GM19238 (cell line): ENCODE results near the gene SH3RF3.
"Not testable (repeated sequence)": the region's sequence is repeated elsewhere in the genome, so short reads cannot be mapped to it uniquely, and the experiment has no call there.

Experiments used
- DNase-seq: peaks from one replicate; pipeline ENCODE4 v3.0.0; 2011; ENCODE audit warnings: low spot score; ENCODE audit not compliant: insufficient read length

SH3RF3 gene

GRCh38 chr2:109535217-109535946 is 406.4 kb downstream of the SH3RF3 start:
- no peak for DNase-seq

DNA sequence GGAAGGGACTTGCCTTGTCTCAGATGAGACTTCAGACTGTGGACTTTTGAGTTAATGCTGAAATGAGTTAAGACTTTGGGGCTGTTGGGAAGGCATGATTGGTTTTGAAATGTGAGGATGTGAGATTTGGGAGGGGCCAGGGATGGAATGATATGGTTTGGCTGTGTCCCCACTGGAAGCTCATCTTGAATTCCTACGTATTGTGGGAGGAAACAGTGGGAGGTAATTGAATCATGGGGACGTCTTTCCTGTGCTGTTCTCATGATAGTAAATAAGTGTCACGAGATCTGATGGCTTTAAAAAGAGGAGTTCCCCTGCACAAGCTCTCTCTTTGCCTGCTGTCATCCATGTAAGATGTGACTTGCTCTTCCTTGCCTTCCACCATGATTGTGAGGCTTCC is 407.6 kb downstream of the SH3RF3 start:
- not testable (repeated sequence) for DNase-seq

GRCh38 chr2:109537565-109538222 is 408.7 kb downstream of the SH3RF3 start:
- no peak for DNase-seq

DNA sequence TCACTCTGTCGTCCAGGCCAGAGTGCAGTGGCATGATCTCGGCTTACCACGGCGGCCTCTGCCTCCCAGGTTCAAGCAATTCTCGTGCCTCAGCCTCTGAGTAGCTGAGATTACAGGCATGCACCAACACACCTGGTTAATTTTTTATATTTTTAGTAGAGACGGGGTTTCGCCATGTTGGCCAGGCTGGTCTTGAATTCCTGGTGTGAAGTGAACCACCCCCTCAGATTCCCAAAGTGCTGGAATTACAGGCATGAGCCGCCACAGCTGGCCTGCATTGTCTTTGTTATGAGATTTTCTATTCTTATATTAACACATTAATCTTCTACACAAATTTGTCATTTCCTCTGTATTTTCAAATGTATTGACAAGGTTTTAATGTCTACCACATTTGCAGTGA is 409.5 kb downstream of the SH3RF3 start:
- DNase-seq = no peak

GRCh38 chr2:109542384-109542783 is 413.4 kb downstream of the SH3RF3 start:
- no peak for DNase-seq

- DNase-seq = no peak
Measured at GRCh38 chr2:109545828-109546713, 417.1 kb downstream of the SH3RF3 start.

DNA sequence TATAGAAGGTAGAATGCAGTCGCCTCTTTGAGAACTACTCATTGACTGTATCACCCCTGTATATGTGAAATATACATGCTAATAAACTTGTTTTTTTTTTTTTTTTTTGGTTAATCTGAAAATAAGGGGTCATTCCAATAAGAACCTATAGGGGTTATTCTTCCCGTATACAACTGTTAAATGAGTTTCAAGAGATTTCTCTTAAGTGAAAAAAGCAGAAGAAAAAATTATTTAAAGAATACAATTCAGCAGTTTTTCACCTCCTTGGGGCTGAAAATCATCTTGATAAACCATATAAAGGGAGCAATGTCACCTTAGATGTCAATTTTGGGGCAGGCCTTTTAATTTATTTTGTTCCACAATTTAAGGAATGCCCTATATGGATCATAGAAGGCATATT is 418.3 kb downstream of the SH3RF3 start:
- no peak for DNase-seq

DNA sequence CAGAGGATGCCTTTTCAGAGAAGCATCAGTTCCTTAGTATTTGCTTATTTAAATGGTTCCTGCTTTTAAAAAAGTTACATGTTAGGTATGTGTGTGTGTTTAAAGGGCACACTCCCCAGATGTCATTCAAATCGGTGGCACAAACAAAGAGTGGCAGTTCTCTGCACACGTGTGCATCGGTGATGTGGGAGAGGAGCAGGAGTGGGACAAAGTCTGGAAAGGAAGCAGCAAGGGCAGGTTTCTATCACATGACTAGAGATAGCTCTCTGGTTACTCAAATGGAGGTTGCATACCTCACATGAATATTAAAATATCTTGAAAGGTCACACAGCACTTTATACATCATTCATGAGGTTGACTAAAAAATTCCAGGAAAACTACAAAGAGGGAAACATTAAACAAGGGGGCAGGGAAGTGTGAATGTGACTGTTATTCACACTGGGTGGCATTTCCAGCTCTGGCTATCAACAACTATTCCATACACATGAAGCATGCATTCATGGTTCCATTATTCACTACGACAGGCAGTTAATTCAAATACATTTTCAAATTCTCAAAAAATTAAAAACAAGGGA is 420.1 kb downstream of the SH3RF3 start:
- no peak for DNase-seq
